GM10847 (cell line): ENCODE measurements around the gene TMEM59.

Experiments
- POLR2A ChIP-seq: IDR thresholded peaks from 2 replicates; pipeline ENCODE4 v1.6.1; 2011; ENCODE audit not compliant: insufficient read length; ENCODE audit errors: extremely low read depth

TMEM59 gene

DNA sequence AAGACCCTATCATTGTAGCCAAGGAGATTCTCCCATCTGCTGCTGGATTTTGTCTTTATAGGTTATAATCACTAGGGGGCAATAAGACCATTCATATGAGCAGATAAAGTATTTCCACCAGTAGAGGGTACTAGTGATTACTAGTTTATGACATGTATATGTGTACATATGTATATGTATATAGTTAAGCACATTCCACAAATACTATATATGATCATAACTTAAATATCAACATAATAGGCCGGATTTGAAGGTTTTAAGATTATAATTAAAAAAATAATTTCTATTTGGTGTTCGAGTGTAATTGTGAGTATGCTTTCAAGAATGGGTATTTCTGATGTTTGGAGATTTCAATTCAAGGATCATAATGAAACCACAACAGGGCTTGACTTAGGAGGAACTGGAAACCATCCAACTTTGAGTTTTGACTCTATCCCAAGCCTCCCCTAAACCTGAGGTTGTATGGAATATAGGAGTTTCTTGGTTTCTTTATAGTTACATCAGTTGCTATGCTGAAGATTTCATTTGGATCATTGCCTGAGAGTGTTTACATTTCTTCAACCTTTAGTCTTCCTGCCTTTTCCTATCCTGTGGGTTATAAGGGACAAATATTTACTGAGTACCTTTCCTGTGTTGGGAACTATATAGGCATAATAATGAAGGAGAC is 17.3 kb upstream of the TMEM59 start:
- TF ChIP-seq POLR2A: no peak

DNA sequence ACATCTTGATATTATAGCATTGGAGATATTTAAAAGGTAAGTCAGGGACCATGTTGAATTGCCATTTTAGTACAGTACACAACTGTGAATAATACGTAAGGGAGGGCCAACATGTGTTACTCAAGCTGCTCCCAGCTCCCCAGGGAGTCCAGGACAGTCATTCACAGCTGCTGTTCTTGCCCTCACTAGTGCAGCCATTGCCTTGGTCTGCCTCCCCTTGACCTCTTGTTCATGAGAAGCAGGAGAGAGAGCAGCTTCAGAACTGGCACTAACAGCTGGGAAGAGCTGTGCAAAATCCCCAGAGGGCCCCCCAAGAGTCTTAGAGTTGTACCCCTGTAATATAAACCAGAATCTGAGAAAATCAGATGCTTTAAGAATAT is 16.8 kb upstream of the TMEM59 start:
- no peak for TF ChIP-seq POLR2A

GRCh38 chr1:54064299-54064698 is 11.3 kb upstream of the TMEM59 start:
- no peak for TF ChIP-seq POLR2A

- TF ChIP-seq POLR2A: no peak
These were observed 1.4 kb upstream of the TMEM59 start for GRCh38 chr1:54054438-54054749.

DNA sequence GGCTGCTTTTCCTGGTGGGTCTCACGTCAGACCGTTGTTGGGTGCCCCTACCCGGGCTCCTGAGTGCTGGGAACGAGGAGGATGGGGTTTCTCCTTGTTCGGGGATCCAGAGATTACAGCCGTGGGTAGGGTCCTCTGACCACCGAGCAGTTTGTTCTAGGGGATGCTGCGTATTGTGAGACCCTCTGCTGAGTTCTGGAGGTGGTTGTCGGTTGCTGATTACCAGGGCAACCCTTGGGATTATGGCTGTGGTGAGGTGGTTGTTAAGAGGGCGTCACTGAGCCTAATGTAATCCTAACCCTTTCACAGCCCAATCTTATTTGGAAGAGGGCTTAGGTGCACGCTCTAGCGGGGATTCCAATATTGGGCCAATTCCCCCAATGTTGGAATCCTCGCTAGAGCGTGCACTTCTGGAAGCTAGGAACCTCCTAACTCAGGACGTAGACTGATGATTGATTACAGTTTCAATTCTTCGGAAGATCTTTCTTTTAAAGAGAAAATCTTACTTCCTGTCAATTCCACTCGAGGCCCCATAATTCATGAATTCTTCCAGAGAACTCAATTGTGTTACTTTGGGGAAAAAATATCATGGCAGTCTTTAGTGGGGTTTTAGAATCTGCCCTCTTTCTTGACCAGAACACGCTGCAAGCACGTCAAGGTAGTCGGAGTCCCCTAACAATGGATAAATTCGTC is 887 bp upstream of the TMEM59 start:
- TF ChIP-seq POLR2A: no peak

- TF ChIP-seq POLR2A: no peak
These were observed 522 bp downstream of the TMEM59 start for GRCh38 chr1:54052431-54052933.

- no peak for TF ChIP-seq POLR2A
These were observed 1.0 kb downstream of the TMEM59 start for GRCh38 chr1:54051933-54052430.

GRCh38 chr1:54047384-54048305 is 5.4 kb downstream of the TMEM59 start:
- TF ChIP-seq POLR2A: no peak

DNA sequence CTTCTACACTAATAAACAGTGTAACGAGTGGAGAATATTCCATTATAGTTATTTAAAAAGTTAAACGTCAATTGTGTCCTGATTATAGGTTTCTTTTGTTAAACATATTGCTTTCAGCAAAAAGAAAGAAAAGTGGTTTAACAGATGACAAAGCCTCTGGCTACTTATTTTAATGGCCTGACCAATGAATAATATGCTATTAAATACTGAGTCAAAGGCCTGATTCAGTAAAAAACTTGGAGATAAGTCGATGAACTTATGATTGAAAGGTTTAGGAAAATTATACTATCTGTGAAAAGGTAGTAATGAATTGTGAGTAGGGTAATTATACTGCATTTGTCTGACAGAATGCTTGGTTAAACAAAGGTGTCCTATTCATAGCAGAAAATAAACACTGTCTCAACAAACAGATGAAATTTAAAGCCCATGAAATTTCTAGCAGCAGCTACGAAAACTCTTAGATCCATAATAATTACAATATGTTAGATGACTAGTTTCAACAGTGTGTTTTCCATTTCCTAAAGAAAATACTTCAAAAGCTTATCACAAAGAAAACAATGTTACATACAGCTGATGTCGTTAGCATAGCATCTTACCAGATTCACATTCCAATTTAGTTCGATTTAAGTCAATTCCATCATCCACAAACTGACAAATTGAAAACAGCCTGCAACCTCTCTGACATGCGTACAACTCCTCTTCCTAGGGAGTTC is 6.2 kb downstream of the TMEM59 start:
- no peak for TF ChIP-seq POLR2A

GRCh38 chr1:54045496-54045895 is 7.5 kb downstream of the TMEM59 start:
- TF ChIP-seq POLR2A: no peak

DNA sequence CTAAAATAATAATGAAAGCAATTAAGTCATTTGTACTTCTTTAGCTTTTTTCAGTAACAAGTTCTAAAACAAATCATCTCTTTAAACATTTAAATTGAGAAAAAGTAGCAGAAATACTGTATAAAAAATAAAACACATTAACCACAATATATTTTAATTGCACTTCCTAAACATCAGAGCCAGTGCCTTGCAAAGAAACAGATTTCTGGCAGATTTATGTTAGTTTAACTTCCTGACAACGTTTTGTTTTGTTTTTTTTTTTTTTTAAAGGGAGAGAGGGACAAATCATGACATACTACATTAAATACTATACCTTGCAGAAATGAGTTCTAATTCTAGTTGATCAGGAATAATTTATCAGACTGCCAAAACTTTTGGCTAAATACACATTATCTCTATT is 11.2 kb downstream of the TMEM59 start:
- TF ChIP-seq POLR2A: no peak

DNA sequence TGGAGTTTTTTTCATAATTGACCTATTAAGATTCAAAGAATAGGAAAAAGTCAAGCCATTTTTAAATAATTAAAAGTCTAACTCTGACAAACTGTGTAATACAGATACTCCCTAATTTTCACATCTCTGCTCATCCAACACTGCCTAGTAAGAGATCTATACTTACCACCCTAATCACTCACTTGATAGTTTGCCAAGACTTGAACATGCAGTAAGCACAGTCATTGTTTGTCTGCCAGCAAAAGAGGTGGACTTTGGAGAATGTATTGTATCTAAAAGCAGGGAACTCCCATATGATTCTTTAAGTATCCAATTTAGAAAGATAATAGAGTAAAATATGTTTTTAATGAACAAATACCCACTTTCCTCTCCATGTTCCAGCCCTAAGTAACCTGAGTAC is 15.5 kb downstream of the TMEM59 start:
- TF ChIP-seq POLR2A: no peak

DNA sequence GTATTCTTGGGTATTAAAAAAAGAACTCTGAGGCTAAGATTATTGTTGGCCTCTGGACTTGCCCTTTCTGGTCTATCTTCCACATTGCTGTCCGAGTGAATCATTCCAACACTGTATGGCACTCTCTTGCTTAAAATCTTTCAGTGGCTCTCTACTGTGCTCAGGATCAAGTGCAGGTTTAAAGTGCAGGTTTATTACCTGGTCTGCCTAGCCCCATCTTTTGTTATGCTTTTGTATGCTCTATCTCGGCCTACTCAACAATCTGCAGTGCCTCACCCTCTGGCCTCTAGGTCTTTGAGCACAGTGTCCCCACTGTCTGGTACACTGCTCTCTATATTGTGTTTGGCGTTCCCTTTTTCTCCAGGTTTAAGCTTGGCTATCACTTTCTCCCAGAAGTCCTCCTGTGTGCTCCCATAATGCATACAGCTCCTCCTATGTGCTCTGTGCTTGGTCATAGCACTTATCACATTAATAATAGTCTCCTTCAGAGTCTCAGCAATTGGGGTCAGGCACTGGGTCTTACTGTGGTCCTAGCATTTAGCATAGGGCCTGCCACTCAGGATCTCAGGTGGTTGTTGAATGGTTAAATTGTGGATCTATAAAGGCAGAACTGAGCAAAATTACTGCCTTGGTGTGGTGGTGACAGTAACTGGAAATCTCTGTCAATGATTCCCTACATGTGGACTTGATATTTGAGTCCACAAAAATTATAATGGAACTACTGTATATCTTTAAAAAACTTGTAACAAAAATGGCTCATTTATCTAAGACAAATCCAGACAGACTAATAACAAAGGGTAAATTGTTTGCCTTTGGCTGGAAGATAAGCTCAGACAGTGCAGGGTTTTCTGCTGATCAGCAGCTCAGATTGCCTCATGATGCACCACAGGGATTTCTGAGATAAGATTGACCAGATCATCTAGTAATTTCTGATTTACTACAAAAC is 24.4 kb downstream of the TMEM59 start:
- TF ChIP-seq POLR2A: no peak

- TF ChIP-seq POLR2A: no peak
These were observed 25.2 kb downstream of the TMEM59 start for GRCh38 chr1:54027848-54028247.

GRCh38 chr1:54024358-54024757 is 28.6 kb downstream of the TMEM59 start:
- TF ChIP-seq POLR2A: no peak

DNA sequence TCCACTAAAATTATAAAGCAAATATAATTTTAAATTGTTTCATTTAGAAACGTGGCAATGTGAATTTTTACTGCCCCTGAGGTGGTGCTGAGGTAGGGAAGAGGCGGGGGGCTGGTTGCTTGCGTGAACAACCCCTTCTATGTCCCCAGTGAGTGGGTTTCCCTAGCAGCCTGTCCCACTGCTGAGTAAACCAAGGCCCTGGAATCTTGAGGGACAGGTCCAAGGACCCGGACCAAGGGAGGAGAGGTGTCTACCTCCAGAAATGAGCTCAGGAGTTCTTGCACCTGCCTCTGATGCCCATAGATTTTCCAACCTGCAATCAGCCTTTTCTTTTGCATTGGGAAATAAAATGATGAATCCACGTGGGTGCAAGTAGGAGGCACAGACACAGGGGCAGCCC is 34.4 kb downstream of the TMEM59 start:
- TF ChIP-seq POLR2A: no peak
